ENCODE measurements around the gene APOD. TPM values are rescaled to one million over a fixed set of nuclear protein-coding genes. Genes with fewer than 3 reads are reported as not detected.

The APOD gene
- polyA plus RNA-seq, 1 experiment: 8.3 TPM

DNA sequence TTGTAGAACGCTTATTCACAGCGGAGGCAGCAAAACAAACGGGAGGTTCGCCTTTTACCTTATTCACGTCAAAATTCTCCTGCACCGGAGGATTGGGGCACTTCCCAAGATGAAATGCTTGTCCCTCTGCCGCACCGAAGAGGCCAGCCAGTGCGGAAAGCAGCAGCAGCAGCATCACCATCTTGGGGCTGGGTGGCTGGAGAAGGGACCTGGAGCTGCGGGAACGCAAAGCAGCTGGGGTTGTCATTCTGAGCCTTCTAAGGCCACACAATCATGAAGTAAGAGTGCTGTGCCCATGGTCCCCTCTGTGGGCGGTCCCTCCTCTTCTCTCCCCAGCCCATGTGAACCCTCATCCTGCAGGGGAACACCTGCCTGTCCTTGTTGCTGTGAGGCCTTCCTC, 4.5 kb downstream of the APOD start:
- TF ChIP-seq, protein P1, sequence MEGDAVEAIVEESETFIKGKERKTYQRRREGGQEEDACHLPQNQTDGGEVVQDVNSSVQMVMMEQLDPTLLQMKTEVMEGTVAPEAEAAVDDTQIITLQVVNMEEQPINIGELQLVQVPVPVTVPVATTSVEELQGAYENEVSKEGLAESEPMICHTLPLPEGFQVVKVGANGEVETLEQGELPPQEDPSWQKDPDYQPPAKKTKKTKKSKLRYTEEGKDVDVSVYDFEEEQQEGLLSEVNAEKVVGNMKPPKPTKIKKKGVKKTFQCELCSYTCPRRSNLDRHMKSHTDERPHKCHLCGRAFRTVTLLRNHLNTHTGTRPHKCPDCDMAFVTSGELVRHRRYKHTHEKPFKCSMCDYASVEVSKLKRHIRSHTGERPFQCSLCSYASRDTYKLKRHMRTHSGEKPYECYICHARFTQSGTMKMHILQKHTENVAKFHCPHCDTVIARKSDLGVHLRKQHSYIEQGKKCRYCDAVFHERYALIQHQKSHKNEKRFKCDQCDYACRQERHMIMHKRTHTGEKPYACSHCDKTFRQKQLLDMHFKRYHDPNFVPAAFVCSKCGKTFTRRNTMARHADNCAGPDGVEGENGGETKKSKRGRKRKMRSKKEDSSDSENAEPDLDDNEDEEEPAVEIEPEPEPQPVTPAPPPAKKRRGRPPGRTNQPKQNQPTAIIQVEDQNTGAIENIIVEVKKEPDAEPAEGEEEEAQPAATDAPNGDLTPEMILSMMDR (IDR thresholded peaks at IDR 0.05; ENCODE audit: insufficient read depth, low read depth, low read length): no peak
- POLR2A ChIA-PET: no interaction called here
- H3K36me3 ChIP-seq (ENCODE audit: control insufficient read depth, insufficient read depth, low read length): no peaks in the 10 kb centered on the region
- H3K4me3 ChIP-seq (ENCODE audit: low read depth, low read length): no peak overlapping the region
- CTCF ChIA-PET: no interaction called here
- no peaks in the 10 kb centered on the region for H3K27me3 ChIP-seq (ENCODE audit: control insufficient read depth, insufficient read depth, low read length)
- no peak for DNase-seq (ENCODE audit: low read depth)

DNA sequence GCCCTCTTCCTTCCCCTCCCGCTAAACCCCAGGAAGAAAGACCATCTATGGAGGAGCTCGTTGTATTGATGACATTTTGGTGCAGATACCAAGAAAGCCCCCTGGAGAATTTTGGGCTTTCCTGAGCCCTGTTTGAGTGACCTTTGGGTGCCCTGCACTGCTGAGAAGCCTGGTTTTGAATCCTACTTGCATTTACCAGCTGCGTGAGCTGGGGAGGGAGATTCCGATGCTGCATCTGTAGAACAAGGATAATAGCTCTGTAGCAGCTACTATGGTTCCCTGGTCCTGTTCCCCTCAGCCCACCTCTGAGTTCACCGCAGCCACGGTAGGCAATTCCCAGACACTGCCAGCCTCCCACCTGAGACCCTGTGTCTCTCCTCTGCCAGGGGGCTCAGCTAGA, 5.2 kb downstream of the APOD start:
- POLR2A ChIA-PET: no interaction called here
- Histone ChIP-seq H3K36me3 (ENCODE audit: control insufficient read depth, insufficient read depth, low read length) (no peaks in the 10 kb centered on the region), H3K4me3 (ENCODE audit: low read depth, low read length) (no peak overlapping the region), H3K27me3 (ENCODE audit: control insufficient read depth, insufficient read depth, low read length) (no peaks in the 10 kb centered on the region)
- DNase-seq (ENCODE audit: low read depth): no peak
- TF ChIP-seq, protein P1 (IDR thresholded peaks at IDR 0.05; ENCODE audit: insufficient read depth, low read depth, low read length): no peak
- CTCF ChIA-PET: interaction anchor here (0.7 kb wide), 1 partner anchor 15 kb away, joined by 3 read pairs; no protein-coding TSS in a partner anchor

DNA sequence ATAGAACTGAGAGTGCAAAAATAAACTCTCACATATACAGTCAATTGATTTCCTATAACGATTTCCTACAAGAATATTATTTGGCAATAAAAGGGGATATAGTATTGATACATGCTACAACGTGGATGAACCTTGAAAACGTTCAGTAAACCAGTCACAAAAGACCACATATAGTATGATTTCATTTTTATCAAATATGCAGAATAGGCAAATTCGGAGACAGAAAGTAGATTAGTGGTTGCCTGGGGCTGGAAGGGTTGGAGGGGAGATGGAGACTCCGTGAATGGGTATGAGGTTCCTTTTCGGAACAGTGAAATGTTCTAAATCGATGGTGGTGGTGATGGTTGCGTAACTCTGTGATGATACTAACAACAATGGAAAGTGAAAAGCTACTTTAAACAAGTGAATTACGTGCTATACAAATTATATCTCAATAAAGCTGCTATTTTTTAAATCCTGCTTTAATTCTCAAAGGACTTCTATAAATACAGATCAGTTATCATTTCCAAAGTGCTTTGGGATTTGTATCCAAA, 6.0 kb downstream of the APOD start:
- Histone ChIP-seq H3K27me3 (ENCODE audit: control insufficient read depth, insufficient read depth, low read length) (no peaks in the 10 kb centered on the region), H3K4me3 (ENCODE audit: low read depth, low read length) (no peak overlapping the region), H3K36me3 (ENCODE audit: control insufficient read depth, insufficient read depth, low read length) (no peaks in the 10 kb centered on the region)
- TF ChIP-seq, protein P1 (IDR thresholded peaks at IDR 0.05; ENCODE audit: insufficient read depth, low read depth, low read length): no peak
- no peak for DNase-seq (ENCODE audit: low read depth)
- CTCF ChIA-PET: no interaction called here
- POLR2A ChIA-PET: no interaction called here

DNA sequence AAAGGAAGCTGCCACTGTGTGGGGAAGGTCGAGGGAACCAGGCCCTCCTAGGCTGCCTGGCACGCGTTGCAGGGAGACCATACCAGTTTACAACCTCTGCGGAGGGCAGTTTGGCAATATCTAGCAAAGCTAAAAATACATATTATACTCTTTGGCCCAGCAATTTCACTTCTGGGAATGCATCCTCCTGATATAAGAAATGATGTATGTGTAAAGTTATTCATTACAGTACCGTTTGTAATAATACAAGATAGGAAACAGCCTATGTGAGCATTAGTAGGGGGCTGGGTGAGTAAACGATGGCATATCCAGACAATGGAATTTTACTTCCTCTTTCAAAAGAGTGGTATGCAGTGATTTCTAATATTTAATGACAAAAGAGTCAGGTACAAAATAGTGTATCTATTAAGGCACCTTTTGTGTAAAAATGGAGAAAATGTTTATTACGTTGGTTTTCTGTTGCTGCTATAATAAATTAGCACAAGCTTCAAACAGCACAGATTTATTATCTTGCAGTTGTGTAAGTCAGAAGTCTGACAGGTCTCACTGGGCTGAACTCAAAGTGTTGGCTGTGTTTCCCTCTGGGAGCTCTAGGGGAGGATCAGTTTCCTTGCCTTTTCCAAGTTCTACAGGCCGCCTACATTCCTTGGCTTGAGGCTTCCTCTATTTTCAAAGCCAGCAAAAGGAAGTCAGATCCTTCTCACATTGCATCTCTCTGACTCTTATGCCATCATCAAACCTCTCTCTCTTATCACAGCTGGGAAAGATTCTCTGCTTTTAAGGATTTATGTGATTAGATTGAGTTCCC, 9.0 kb downstream of the APOD start:
- DNase-seq (ENCODE audit: low read depth): no peak
- H3K36me3 ChIP-seq (ENCODE audit: control insufficient read depth, insufficient read depth, low read length): no peaks in the 10 kb centered on the region
- no peaks in the 10 kb centered on the region for H3K27me3 ChIP-seq (ENCODE audit: control insufficient read depth, insufficient read depth, low read length)
- CTCF ChIA-PET: no interaction called here
- H3K4me3 ChIP-seq (ENCODE audit: low read depth, low read length): no peak overlapping the region
- POLR2A ChIA-PET: no interaction called here
- TF ChIP-seq, protein P1 (IDR thresholded peaks at IDR 0.05; ENCODE audit: insufficient read depth, low read depth, low read length): no peak

DNA sequence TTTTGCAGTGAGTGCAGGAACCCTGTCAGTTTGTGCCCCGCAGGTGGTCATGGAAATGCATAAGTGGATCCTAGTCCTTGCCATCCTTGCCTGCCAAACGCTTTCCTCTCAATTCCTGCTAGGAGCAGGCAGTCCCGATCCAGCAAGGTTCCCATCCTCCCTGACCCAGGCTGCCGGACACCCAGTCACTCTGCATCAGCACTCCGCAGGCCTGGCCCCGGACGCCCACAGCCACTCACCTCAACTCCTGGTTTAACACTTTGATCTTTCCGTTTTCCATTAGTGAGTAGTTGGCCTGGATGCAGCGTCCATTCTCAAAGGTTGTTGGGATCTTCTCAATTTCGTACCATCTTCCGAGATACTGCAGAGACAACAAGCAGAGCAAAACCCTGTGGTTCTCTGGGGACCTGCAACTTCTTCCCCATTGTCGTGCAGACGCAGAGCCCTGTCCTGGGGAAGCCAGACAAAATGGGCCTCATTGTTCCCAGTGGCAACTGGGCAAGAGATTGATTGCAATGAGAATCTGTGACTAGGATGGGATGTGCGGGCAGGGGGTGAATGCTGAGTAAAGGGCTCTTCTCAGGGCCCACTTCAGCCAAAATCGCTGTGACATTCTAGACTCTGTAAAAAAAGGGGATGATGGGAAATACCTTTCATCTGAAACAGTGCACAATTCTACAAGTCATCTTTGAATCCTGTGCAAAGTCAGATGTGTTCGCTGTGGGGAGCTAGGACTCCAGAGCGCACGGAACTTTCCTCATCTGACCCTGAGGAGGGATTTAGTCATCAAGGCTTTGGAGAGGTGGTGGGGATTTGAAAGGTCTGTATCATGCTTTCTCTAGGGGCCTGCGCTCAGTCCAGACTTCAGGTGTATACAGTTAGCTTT, 9.9 kb downstream of the APOD start:
- H3K4me3 ChIP-seq (ENCODE audit: low read depth, low read length): no peak overlapping the region
- ChIA-PET CTCF (interaction anchor here (1.1 kb wide), 1 partner anchor 302 kb away, joined by 3 read pairs; the partner anchor contains the start of gene XXYLT1), POLR2A (interaction anchor here (0.6 kb wide), 1 partner anchor 10 kb away, joined by 3 read pairs; no protein-coding TSS in a partner anchor)
- H3K27me3 ChIP-seq (ENCODE audit: control insufficient read depth, insufficient read depth, low read length): no peaks in the 10 kb centered on the region
- DNase-seq (ENCODE audit: low read depth): no peak
- TF ChIP-seq, protein P1 (IDR thresholded peaks at IDR 0.05; ENCODE audit: insufficient read depth, low read depth, low read length): no peak
- H3K36me3 ChIP-seq (ENCODE audit: control insufficient read depth, insufficient read depth, low read length): no peaks in the 10 kb centered on the region

Measured in BJ (cell line).